Stimulated activated CD4-positive, alpha-beta T cell treated with anti-CD3 and anti-CD28 coated beads, Interleukin-4, amount 100 ng/mL, for 48 hours (primary cell): Measurements from ENCODE around the gene COL4A3.

Experiments
- DNase-seq, 2 donors: peaks; one replicate each; pipeline ENCODE4 v3.0.0-alpha.2; 2020; ENCODE audit warnings: low read depth in 2 of 2

Gene COL4A3

DNA sequence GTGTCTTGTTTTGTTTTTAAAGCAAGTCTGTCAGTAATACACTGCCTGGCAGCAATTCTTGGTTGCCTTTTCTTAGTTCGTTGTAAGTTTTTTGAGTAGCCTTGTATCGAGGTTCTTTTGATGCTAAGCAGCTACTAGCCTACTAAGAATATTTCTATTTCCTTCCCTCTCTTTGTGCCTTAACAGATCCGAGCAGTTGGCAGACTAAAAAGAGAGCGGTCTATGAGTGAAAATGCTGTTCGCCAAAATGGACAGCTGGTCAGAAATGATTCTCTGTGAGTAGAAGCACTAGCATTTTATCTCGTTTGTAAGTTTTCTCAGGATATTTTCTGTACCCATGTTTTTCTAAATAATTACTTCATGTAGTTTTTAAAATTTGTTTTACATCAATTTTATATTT lies 175.7 kb downstream of the COL4A3 start:
- no peak for DNase-seq

DNA sequence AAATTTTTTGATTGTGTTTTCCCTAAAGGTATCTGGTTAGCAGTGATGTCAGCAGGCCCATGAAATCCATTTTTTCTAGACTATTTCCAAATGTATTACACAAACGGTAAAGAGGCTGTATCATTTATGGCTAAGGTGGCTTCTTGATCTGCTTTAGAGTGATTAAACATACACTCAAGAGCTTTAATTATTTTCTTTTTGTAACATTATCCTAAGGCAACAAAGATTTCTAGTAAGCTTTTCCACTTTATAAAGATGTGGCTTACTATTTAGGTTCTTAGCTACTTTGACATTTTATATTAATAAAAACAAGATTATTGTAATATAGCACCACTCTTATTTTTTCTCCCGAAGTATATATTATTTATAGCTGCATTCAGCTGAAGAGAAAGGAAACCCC lies 177.1 kb downstream of the COL4A3 start:
- no peak for DNase-seq

DNA sequence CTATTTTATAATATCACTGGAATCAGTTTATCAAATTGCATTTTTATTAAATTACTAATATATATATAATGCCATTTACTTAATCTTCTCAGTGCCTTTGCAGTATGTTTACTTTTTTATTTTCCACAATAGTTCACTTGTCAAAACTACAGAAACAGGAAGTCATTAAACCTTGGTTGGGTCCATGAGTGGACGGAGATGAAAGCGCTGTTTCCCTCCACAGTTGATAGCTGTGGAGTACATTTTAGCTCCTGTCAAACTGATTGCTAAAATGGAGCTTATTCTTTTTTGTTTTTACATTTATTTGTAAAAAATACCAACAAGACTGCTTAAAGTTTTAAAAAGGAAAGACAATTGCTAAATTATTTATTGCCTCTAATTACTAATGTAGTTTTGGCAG lies 179.8 kb downstream of the COL4A3 start:
- DNase-seq, result no peak

DNA sequence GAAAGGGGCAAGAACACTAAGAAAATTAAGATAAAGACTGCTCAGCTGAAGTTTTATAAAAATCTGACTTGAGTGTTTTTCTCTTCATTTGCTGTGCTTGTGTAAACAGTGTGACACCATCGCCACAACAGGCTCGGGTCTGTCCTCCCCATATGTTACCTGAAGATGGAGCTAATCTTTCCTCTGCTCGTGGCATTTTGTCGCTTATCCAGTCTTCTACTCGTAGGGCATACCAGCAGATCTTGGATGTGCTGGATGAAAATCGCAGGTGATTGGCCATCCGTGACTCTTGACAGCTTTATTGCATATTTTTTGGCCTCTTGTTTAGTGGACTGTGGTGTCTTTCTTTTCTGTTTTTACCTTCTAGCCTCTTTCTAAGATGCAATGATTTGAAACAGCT lies 182.7 kb downstream of the COL4A3 start:
- DNase-seq, result no peak

DNA sequence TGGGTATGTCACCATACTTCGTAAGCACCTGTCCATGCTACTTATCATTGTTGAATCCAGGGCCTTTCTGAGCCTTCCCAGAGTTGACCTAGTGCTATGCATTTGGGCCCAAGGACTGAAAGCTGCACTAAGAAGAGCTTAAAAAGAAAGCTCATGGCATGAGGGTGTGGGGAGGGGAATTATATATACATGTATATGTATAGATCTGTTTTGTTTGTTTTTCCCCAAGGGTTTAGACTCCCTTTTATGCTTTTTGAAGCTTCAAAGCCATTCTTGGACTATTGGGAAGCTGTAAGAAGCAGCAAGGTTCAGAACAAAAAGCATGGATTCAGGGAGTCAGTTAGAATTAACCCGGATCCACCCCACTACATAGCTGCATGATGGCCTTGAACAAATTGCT lies 183.9 kb downstream of the COL4A3 start:
- DNase-seq, result no peak

DNA sequence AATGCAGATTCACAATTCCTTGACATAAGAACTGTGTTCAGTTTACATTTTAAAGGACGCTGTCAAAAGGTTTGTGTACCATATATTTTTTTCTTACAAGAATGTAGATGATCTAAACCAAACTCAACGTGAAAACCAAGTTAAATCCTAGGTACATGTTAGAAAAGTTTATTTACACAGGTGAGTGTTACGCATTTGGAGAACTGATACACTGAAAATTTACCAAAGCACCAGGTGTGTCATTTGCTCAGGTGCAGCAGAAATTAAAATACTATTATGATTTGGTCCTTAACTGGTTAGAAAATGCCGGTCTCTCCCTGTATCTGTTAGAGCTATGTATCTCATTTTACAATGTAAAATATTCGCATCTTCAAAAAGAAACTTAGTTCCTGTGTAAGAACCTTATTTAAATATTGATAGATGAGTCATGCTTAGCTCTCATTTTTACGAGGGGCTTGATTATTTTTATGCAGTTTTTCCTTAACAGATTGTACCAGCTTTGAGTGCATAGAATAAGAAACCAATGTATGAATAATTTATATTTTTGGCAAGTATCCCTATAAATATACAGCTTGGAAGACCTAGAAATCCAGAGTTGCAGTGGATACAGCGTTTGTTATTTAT lies 185.7 kb downstream of the COL4A3 start:
- DNase-seq, result no peak

DNA sequence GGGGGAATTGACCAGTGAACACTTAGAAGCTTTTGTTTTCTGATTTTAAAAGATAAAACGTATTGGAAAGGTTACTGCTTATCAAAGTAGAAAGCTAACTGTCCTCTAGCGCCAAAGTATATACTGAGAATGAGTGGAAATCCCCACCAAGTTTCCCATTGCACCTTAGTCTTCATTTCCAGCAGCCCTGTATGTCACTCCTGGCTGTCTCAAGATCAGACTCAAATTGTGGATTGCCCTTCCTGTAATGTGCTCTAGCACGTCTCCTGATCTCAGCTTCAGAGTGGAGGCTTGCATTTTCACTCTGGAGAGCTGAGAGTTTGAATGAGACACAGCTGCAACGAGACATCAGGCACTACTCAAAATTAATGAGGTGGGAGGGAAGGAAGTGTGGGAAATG lies 187.2 kb downstream of the COL4A3 start:
- DNase-seq, result no peak

DNA sequence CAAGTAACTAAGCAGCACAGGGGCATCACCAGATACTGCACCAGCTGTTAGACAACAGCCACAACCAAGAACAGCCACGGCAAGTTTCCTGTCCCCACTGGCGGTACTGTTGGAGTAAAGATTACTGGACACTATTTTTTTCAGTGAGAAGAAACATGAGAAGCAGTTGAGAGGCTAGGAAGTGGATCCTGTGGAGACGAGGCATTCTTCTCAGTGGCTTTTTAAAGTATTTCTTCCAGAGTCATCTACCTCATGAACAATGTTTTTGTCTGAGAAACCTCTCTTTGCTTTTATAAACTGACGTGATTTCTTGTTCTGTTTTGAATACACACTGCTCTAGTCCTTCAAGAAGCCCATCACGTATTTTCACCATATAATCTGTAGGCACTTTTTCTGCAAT lies 195.9 kb downstream of the COL4A3 start:
- DNase-seq, result no peak

DNA sequence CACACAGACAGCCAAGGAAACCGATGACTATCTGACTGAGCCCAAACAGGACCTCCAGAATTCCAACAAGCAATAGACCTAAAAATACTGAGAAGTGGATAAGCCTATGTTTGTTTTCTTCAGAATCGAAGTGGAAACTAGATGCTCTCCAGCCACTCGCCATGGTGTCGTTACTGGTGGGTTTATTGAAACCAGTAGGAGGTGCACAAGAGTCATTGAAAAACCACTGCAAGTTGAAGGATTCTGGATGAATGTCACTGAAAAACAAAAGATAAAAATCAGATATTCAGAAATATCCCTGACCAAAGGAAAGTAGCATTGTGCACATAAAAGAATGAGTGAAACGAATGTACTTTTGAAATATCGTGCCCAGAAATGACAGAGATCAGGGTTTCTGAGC lies 199.3 kb downstream of the COL4A3 start:
- no peak for DNase-seq
